ENCODE measurements around the gene HNRNPA0.

- no peak for TF ChIP-seq TAF1 (IDR thresholded peaks at IDR 0.05; ENCODE audit: low read depth, low read length)
- TF ChIP-seq POLR2A (IDR thresholded peaks at IDR 0.05; ENCODE audit: low read depth, low read length) = no peak
Observed at GRCh38 chr5:137699336-137700281, 54.6 kb downstream of the HNRNPA0 start.
